GM21515 (cell line): ENCODE data around the gene BSDC1.
"Not testable (repeated sequence)": the region's sequence is repeated elsewhere in the genome, so short reads cannot be mapped to it uniquely, and the experiment has no call there.

ENCODE experiments used
- ATAC-seq: cut with Tn5 transposase; IDR thresholded peaks from one replicate; pipeline ENCODE4 v1.9.1; 2021; ENCODE audit not compliant: unreplicated experiment

The BSDC1 gene

DNA sequence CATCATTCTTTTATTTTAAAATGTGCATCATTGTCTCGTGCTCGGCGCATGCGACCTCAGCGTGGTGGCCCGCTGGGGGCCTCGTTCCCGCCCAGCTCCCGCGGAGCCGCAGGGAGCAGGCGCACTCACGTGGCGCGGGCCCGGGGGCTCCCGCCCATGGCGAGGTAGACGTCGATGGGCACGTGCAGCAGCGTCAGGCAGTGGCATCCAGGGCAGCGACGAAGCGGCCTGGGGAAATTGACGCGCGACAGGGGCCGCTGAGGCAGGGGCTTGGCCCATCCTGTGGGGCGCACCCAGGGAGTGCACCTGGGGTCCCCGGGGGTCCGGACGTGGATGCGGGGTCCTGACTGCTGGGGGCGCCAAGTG is 33.0 kb downstream of the BSDC1 start:
- ATAC-seq: no peak

- ATAC-seq: no peak
Measured at GRCh38 chr1:32358435-32358834, 35.8 kb downstream of the BSDC1 start.

- no peak for ATAC-seq
Measured at GRCh38 chr1:32357614-32358013, 36.6 kb downstream of the BSDC1 start.

DNA sequence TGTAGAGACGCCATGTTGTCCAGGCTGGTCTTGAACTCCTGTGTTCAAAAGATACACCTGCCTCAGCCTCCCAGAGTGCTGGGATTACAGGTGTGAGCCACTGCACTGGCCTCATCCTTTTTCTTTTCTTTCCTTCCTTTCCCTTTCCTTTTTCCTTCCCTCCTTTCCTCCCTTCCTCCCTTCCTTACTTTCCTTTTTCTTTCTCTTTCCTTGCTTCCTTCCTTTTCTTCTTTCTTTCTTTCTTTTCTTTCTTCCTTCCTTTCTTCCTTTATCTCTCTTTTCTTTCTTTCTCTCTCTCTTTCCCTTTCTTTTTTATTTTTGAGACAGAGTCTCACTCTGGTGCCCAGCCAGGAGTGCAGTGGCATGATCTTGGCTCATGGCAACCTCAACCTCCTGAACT is 37.8 kb downstream of the BSDC1 start:
- no peak for ATAC-seq

GRCh38 chr1:32355778-32356177 is 38.5 kb downstream of the BSDC1 start:
- not testable (repeated sequence) for ATAC-seq

DNA sequence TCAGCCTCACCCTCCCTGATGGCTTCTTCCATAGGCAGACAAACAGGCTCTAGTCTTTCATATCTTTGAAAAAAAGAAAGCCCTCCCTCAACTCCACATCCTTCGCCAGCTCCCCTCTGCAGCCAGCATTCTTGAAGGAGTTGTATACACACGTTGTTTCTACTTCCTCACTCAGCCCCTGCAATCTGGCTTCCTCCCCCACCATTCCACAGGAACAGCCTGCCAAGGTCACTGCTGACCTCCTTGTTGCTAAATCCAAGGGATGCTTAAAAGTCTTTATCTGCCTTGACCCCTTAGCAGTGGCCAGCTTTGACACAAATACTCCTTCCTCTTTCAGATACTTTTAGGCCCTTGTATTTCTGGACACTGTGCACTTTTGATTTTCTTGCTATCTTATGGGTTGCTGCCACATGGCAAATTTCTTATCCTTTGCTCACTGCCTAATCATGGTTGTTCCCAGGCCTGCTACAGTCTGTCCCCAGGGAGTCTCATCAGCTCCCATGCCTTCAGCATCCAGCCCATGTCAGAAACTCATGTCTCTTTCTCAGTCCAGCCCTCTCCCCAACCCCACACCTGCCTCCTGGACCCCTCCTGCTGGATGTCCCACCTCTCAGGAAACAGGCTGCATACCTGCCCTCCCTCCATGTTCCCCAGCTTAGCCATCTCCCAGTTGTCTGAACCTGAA is 40.2 kb downstream of the BSDC1 start:
- no peak for ATAC-seq

- ATAC-seq: no peak
Measured at GRCh38 chr1:32353431-32353830, 40.8 kb downstream of the BSDC1 start.

- ATAC-seq: no peak
Measured at GRCh38 chr1:32352831-32353383, 41.3 kb downstream of the BSDC1 start.

GRCh38 chr1:32352239-32352745 is 41.9 kb downstream of the BSDC1 start:
- no peak for ATAC-seq

- ATAC-seq: peak; percentile 87
Measured at GRCh38 chr1:32351399-32352238, 42.6 kb downstream of the BSDC1 start.

GRCh38 chr1:32350785-32351398 is 43.3 kb downstream of the BSDC1 start:
- ATAC-seq: peak; percentile 29

GRCh38 chr1:32349211-32349708 is 45.0 kb downstream of the BSDC1 start:
- no peak for ATAC-seq

DNA sequence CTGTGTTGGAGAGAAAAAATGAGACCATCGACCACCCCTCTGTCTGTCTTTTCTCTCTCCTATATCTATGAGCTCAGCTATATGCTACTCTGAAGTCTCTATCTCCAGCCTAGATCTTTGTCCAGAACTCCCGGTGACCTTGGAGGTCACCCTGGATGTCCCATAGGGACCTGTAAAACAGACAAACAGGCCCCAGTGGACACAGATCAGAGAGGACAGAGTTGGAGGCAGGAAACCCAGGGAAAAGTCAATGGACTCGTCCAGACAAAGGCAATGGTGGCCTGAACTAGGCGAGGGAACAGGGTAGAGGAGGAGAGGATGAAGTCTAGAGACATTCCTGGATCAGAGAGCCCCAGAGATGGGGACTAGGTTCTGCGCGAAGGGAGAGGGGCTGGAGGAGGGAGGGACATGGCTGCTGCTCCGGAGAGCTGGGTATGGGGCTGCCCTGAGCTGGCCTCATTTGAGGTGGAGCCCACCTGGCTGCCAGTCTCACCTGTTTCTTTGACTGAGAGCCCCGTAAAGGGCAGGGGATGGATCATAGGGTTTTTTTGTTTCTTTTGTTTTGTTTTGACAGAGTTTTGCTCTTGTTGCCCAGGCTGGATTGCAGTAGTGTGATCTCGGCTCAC is 47.6 kb downstream of the BSDC1 start:
- no peak for ATAC-seq

DNA sequence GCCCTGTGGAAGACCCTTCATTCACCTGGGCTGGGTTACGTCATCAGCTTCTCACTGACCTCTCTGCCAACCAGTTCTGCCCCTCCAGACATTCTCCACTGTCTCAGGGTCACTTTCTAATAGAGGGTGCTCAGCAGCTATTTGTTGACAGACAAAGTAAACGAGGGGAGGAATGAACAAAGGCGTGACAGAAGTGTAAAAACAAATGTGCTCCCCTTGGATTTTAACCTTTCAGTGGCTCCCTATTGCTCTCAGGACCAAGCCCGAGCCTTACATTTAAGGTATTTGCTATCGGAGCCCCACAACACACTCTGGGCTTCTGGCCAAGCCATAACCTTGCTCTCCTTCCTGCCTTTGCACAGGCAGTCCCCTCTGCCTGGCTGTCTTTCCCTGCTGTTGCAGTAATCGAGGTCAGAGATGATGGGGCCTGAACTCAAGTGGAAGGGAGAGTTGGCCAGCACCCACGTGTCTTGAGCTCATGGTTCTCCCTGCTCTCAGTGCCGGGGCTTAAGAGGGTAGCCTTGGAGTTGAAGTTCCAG is 48.9 kb downstream of the BSDC1 start:
- ATAC-seq: no peak

- ATAC-seq: no peak
Measured at GRCh38 chr1:32342704-32343103, 51.5 kb downstream of the BSDC1 start.

- no peak for ATAC-seq
Measured at GRCh38 chr1:32341971-32342370, 52.3 kb downstream of the BSDC1 start.

GRCh38 chr1:32341186-32341757 is 53.0 kb downstream of the BSDC1 start:
- no peak for ATAC-seq

DNA sequence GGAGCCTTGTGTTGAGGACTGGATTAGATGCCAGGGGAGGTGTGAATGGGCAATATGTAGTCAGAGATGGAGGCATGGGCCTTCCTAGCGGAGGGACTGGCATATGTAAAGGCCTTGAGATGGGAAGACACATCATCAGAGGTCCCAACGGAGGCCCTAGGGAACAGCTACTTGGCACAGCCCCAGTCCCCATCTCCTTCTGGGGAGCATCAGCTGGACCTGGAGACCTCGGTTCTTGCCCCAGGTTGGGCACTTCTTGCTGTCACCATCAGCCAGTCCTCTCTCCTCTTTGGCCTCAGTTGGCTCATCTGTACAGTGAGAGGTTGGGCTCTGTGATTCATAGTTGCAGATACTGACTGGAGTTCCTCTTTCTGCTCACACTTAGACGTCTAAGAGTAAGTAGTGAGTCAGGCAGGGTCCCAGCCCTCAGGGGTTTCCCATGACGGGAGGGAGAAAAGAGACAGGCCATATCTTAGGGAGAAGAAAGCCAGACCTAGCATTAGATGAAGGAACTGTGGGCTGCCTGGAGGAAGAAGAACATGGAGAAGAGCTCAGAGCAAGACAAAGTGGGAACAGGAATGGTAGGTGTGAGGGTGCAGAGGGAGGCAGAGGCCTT is 54.8 kb downstream of the BSDC1 start:
- no peak for ATAC-seq

- no peak for ATAC-seq
Measured at GRCh38 chr1:32338637-32339145, 55.5 kb downstream of the BSDC1 start.
